Loucy (cell line): ENCODE measurements around the gene UNC93A.

Source experiments
- CTCF ChIP-seq: fragments of 200-600 bp; sonication (generic); conservative IDR thresholded peaks from 2 replicates; pipeline ENCODE4 v1.5.1; 2014; ENCODE audit warnings: mild to moderate bottlenecking, antibody characterized with exemption, low read length
- EZH2phosphoT487 ChIP-seq: fragments of 200-600 bp; IDR thresholded peaks from 2 replicates; pipeline ENCODE4 v1.6.1; 2018; ENCODE audit warnings: antibody characterized with exemption, mild to moderate bottlenecking, moderate library complexity, borderline replicate concordance

- no peak for TF ChIP-seq CTCF
- TF ChIP-seq EZH2phosphoT487: no peak
These were observed 16.8 kb upstream of the UNC93A start for GRCh38 chr6:167274270-167274669.
